ENCODE measurements around the gene SCAMP1. TPM values are rescaled to one million over a fixed set of nuclear protein-coding genes. Genes with fewer than 3 reads are reported as not detected.

SCAMP1 gene
- total RNA-seq, 1 donor from 2014 or later = 15.0 TPM

DNA sequence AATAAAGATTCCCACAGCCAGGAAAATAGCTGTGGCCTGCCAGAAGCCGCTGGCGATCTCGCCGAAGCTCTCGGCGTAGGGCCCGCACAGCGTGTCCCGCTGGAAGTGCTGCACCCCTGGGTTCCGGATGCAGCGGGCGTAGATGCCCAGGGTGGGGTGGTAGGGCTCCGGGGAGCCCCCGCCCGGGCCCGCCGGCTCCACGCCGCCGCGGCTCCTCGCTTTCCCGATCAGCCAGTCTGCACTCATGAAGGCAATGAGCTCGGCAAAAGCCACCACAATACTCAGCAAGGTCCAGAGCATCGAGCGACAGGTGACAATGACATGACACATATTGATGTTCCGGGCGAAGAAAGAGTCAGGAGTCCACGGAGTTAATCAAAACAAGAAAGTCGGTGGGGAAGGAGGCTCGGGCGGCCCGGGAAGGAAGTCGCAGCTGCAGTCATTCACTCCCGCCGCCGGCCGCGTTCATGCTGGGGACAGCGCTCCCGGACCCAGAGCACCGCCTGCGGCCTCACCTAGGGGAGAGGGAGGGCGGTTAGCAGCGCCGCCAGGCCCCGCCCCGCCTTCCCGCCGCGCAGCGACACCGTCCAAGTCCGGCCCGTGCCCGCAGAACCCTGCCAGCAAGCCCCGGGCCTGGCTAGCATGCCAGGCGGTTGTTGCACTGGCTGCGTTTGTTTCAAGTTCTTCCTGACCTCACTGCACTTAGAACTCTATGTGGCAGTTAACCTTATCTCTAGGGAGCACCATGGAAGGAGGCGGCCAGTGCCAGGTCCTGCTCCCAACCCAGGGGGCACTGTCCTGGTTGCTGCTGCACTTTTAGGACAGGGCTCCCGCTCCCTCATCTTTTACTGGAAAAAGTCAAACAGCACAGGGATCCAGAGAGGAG is 149.7 kb downstream of the SCAMP1 start:
- H3K27ac ChIP-seq = peak overlapping the region; percentile 10 to 18
- peak overlapping the region; percentile 46 to 56 for H3K4me3 ChIP-seq
- DNase-seq (ENCODE audit: low spot score in 2 of 2) = peak in 1 of 2 donors; percentile 85
- H3K27me3 ChIP-seq = no peaks in the 10 kb centered on the region
- no peaks in the 10 kb centered on the region for H3K9me3 ChIP-seq
- H3K36me3 ChIP-seq = no peaks in the 10 kb centered on the region
- TF ChIP-seq, protein P1, sequence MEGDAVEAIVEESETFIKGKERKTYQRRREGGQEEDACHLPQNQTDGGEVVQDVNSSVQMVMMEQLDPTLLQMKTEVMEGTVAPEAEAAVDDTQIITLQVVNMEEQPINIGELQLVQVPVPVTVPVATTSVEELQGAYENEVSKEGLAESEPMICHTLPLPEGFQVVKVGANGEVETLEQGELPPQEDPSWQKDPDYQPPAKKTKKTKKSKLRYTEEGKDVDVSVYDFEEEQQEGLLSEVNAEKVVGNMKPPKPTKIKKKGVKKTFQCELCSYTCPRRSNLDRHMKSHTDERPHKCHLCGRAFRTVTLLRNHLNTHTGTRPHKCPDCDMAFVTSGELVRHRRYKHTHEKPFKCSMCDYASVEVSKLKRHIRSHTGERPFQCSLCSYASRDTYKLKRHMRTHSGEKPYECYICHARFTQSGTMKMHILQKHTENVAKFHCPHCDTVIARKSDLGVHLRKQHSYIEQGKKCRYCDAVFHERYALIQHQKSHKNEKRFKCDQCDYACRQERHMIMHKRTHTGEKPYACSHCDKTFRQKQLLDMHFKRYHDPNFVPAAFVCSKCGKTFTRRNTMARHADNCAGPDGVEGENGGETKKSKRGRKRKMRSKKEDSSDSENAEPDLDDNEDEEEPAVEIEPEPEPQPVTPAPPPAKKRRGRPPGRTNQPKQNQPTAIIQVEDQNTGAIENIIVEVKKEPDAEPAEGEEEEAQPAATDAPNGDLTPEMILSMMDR (IDR thresholded peaks at IDR 0.05) = peak in 2 of 3 experiments; percentile 11 to 25
- intact Hi-C loops (cut with DNase I) = loop anchor here (5.0 kb wide), 1 partner anchor 148 kb away; the partner anchor contains the start of gene SCAMP1
- H3K4me1 ChIP-seq = peaks cover 0 to 20% of the 10 kb centered on the region in 2 donors

DNA sequence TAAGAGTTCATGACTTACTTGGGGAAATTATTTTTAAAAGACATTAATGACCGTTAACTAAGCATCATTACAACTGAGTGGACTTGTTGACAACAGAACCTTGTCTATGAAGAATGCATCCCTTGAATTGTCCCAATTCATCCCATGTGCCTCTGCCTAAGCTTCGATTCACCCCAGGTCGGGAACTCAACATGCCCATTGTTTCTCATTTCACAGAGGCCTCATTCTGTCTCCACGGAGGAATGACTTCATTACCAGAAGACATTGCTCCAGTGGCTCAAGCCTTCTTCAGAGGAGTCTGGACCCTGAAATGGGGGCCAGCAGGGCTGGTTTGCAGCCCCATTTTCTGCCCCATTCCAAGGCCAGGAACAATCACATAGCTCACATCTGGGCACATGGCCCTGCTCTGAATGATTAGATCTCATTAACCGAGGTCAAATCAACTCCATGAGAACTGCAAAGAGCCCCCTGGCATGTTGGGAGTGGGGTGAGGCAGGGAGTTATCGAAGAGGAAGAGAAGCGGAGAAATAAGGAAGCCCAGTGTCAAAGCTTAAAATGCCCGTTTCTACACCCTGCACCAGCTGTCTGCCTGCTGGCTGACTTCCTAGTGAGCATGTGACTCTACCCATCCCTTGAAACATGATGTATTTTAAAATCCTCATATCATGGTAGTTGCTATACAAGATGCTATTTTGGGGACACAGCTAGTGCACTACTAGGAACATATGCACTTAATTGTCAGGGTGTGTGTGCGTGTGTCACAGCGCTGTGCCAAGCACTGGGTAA is 150.9 kb downstream of the SCAMP1 start:
- TF ChIP-seq, protein P1 (IDR thresholded peaks at IDR 0.05) = no peak
- intact Hi-C loops (cut with DNase I) = no loop called here
- no peak for DNase-seq (ENCODE audit: low spot score in 2 of 2)
- no peak overlapping the region for H3K4me3 ChIP-seq
- H3K27ac ChIP-seq = no peak overlapping the region
- no peaks in the 10 kb centered on the region for H3K9me3 ChIP-seq
- no peaks in the 10 kb centered on the region for H3K36me3 ChIP-seq
- no peaks in the 10 kb centered on the region for H3K27me3 ChIP-seq
- peaks cover 0 to 9% of the 10 kb centered on the region in 2 donors for H3K4me1 ChIP-seq

GRCh38 chr5:78512435-78512834 is 152.0 kb downstream of the SCAMP1 start:
- Histone ChIP-seq H3K9me3 (no peaks in the 10 kb centered on the region), H3K4me1 (peaks cover 0 to 7% of the 10 kb centered on the region in 2 donors), H3K27me3 (no peaks in the 10 kb centered on the region), H3K4me3 (no peak overlapping the region), H3K27ac (no peak overlapping the region), H3K36me3 (no peaks in the 10 kb centered on the region)
- TF ChIP-seq, protein P1 (IDR thresholded peaks at IDR 0.05) = no peak
- DNase-seq (ENCODE audit: low spot score in 2 of 2) = no peak
- intact Hi-C loops (cut with DNase I) = no loop called here

- H3K27me3 ChIP-seq = no peaks in the 10 kb centered on the region
- no peak overlapping the region for H3K4me3 ChIP-seq
- DNase-seq (ENCODE audit: low spot score in 2 of 2) = no peak
- H3K36me3 ChIP-seq = no peaks in the 10 kb centered on the region
- peaks cover 0 to 9% of the 10 kb centered on the region in 2 donors for H3K4me1 ChIP-seq
- intact Hi-C loops (cut with DNase I) = no loop called here
- TF ChIP-seq, protein P1 (IDR thresholded peaks at IDR 0.05) = no peak
- H3K9me3 ChIP-seq = no peaks in the 10 kb centered on the region
- no peak overlapping the region for H3K27ac ChIP-seq
These were observed 153.0 kb downstream of the SCAMP1 start for GRCh38 chr5:78513441-78513840.

DNA sequence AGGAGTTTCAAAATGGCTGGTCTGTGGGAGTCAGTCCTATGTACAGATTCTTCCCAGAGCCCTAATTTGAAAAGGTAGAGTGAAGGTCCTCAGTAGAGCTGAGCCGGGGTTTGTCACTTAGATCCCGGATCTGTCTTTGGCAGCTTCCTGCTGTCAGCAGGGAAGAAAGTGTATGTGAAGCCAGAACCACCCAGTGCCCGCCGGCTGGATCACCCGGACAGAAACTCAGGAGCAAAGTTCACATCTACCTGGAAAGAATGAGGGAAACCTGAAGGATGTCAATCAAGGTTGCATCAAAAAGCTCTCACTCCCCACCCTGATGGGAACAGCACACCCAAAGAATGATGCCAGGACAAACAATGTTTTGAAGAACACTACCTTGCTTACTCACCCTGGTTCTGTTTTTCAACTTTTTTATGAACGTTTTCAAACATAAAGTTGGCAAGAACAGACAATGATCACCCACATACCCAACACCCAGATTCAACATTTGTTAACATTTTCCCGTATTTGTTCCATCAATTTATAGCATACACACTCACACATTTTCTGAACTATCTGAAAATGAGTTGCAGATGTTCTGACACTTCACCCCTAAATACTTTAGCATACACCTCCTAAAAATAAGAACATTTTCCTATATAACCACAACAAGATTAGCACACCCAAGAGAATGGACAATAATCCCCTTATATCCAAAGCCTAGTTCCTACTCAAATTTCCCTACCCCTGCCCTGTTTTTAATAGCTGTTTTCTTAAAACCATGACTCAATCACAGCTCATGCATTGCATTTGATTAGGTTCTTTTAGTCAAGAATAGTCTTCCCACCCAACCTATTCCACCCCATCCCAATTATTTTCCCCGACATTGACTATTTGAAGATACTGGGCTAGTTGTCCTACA is 154.3 kb downstream of the SCAMP1 start:
- intact Hi-C loops (cut with DNase I) = no loop called here
- H3K27ac ChIP-seq = no peak overlapping the region
- DNase-seq (ENCODE audit: low spot score in 2 of 2) = no peak

More for the DNA sequence above, 154.3 kb downstream of the SCAMP1 start:
- H3K27me3 ChIP-seq = no peaks in the 10 kb centered on the region
- H3K9me3 ChIP-seq = no peaks in the 10 kb centered on the region
- peaks cover 2 to 15% of the 10 kb centered on the region in 2 donors for H3K4me1 ChIP-seq
- no peak overlapping the region for H3K4me3 ChIP-seq
- no peaks in the 10 kb centered on the region for H3K36me3 ChIP-seq
- TF ChIP-seq, protein P1 (IDR thresholded peaks at IDR 0.05) = no peak

Data from ascending aorta (tissue), 2 donors.